Mucosa of descending colon (tissue), 3 donors: ENCODE measurements around the gene SLC2A13. TPM values are rescaled to one million over a fixed set of nuclear protein-coding genes. Genes with fewer than 3 reads are reported as not detected.

ENCODE experiments used
- ATAC-seq: fragments of 200-7000 bp; cut with Tn5 transposase; one replicate; pipeline ENCODE4 v1.9.1; 2020; ENCODE audit warnings: mild to moderate bottlenecking, moderate library complexity
- DNase-seq, 3 donors: peaks; one replicate each; pipeline ENCODE4 v3.0.0-alpha.2; 2020
- H3K36me3 ChIP-seq: fragments of 200-600 bp; one replicate; pipeline ENCODE4 v1.8.0; 2021; ENCODE audit warnings: low read depth, mild to moderate bottlenecking
- H3K4me1 ChIP-seq: fragments of 200-600 bp; one replicate; pipeline ENCODE4 v1.8.0; 2021; ENCODE audit warnings: low read depth, mild to moderate bottlenecking
- H3K4me3 ChIP-seq: fragments of 200-600 bp; one replicate; pipeline ENCODE4 v1.8.0; 2021; ENCODE audit warnings: mild to moderate bottlenecking
- H3K9me3 ChIP-seq: fragments of 200-600 bp; one replicate; pipeline ENCODE4 v1.8.0; 2021; ENCODE audit warnings: mild to moderate bottlenecking
- CTCF ChIP-seq: fragments of 200-600 bp; IDR thresholded peaks from one replicate; pipeline ENCODE4 v1.8.0; 2022; ENCODE audit warnings: antibody characterized with exemption, mild to moderate bottlenecking
- intact Hi-C, 2 donors: fragments of 100-400 bp; cut with DNase I in 1 of 2; cut with micrococcal nuclease in 1 of 2; formaldehyde crosslinking; loops; one replicate each; pipeline versions ENCODE4 v1.11.0 to v1.11.1; 2022; cut with DNase I, micrococcal nuclease
- total RNA-seq, 3 donors: library from RNA; stranded (reverse); fragmentation: NEBNext Ultra II Directional in 2 of 3; extraction: Animal tissue kit (Norgen Biotek cat#: 25700) in 2 of 3; gene quantifications; one replicate each; pipeline versions ENCODE4 v1.2.1 to v1.2.4, GENCODE V29; 2021 to 2023
- donor health status: DM: no; HTN: no; CAD: no; lungs with moderate emphysema.
- donor health status: DM: no; HTN: no; CAD: no.
- donor health status: DM: no; HTN: yes; CAD: no.

Gene SLC2A13
- total RNA-seq, 3 donors from 2014 or later, result 25.0 to 41.8 (median 34.1) TPM

DNA sequence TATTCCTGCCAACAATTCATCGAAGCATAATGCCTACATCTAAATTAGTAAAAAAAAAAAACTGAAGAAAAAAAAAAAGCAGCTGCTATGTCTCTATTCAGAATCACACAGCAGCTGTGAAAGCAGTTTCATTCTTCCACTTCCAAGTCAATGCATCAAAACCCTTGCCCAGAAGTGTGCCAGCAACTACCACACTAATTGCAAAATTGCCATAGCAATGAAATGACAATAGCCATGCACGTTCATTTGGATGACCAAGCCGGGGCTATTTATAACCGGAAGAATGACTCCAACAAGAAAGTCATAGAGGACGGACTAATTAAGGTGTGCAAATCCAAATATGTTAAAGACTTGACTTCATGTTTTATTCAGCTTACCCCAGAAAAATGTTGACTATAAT, 42.5 kb downstream of the SLC2A13 start:
- H3K9me3 ChIP-seq, result no peaks in the 10 kb centered on the region
- intact Hi-C loops, result no loop called here
- DNase-seq (no peak), ATAC-seq (peak; percentile 11)
- no peak for TF ChIP-seq CTCF
- no peak overlapping the region for H3K4me3 ChIP-seq
- peaks cover 2% of the 10 kb centered on the region for H3K4me1 ChIP-seq
- no peaks in the 10 kb centered on the region for H3K36me3 ChIP-seq

DNA sequence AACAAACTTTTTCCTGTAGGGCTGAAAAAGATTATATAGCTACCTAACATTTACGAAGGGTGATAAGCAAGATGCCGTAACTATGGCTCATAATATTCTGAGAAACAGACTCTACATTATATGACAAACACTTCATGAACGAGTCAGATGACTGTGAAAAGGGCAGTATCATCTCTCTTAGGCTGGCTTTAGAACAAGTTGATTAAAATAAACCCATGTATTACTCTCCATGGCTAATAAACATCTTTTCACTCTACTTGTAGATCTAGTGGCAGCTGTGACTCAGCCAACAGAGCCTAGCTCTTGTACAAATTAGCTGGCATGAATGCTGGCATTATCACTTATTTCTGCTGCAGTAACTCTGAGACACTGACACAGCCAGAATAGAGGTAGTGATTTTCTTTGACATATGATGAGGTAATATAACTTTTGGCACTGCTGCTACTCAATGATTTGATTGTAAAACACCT, 47.1 kb downstream of the SLC2A13 start:
- Histone ChIP-seq H3K4me1 (peaks cover 5% of the 10 kb centered on the region), H3K4me3 (no peak overlapping the region), H3K9me3 (no peaks in the 10 kb centered on the region), H3K36me3 (no peaks in the 10 kb centered on the region)
- intact Hi-C loops, result no loop called here
- peak; percentile 91 for ATAC-seq
- TF ChIP-seq CTCF, result no peak
- no peak for DNase-seq

GRCh38 chr12:40056373-40056772, 49.5 kb downstream of the SLC2A13 start:
- Histone ChIP-seq H3K4me1 (peaks cover 5% of the 10 kb centered on the region), H3K4me3 (no peak overlapping the region), H3K36me3 (no peaks in the 10 kb centered on the region), H3K9me3 (no peaks in the 10 kb centered on the region)
- no peak for TF ChIP-seq CTCF
- no peak for ATAC-seq
- intact Hi-C loops, result no loop called here
- DNase-seq, result no peak

DNA sequence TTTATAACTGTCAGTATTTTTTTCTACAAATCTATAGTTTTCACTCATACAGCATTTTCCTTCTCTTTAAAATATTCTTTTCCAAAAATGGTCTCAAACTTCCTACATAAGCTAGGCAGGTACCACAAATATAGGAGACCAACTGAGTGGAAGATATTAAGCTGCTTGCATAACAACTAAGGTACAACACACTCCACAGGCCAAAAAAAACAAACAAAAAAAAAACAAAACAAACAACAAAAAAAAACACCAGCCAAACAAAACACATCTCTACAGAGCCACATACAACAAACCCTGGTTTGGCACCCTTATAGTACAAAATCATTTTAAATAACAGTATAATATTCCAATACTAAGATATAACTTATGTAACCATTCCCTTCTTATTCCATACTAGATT, 50.1 kb downstream of the SLC2A13 start:
- H3K9me3 ChIP-seq, result no peaks in the 10 kb centered on the region
- no peaks in the 10 kb centered on the region for H3K36me3 ChIP-seq
- H3K4me3 ChIP-seq, result no peak overlapping the region
- intact Hi-C loops, result no loop called here
- TF ChIP-seq CTCF, result no peak
- DNase-seq (no peak), ATAC-seq (no peak)
- peaks cover 5% of the 10 kb centered on the region for H3K4me1 ChIP-seq

DNA sequence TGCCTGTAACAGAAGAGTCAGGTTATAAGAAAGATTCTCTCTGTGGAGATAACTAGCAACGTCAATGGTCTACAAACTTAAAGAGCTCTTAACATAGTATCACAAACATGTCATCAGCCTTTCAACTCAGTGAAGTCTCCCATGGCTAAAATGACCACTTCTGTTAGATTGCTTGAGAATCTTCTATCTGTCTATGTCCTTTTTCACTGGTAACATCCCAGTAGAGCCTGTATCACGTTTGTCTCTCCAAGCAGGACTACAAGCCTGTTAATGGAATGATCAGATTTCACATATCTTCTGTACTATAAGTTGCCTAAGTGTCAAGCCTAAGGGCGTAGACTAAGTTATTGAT, 50.7 kb downstream of the SLC2A13 start:
- DNase-seq (no peak), ATAC-seq (no peak)
- no peak for TF ChIP-seq CTCF
- Histone ChIP-seq H3K36me3 (no peaks in the 10 kb centered on the region), H3K4me3 (no peak overlapping the region), H3K9me3 (no peaks in the 10 kb centered on the region), H3K4me1 (peaks cover 5% of the 10 kb centered on the region)
- intact Hi-C loops, result no loop called here
